GM12891 (cell line): ENCODE measurements around the gene IGFBPL1.

Experiments used
- POLR2A ChIP-seq: IDR thresholded peaks from 2 replicates; pipeline ENCODE4 v1.6.1; 2011; ENCODE audit warnings: low read depth, low read length, control low read depth
- POLR2AphosphoS5 ChIP-seq: IDR thresholded peaks from 2 replicates; pipeline ENCODE4 v1.6.1; 2011; ENCODE audit warnings: low read depth, low read length, control low read depth
- TAF1 ChIP-seq: IDR thresholded peaks from 2 replicates; pipeline ENCODE4 v1.6.1; 2011; ENCODE audit warnings: low read depth, low read length, control low read depth

GRCh38 chr9:38387066-38387465 lies 37.2 kb downstream of the IGFBPL1 start:
- no peak for TF ChIP-seq POLR2AphosphoS5
- TF ChIP-seq POLR2A: no peak
- no peak for TF ChIP-seq TAF1
